Measurements from ENCODE around the gene TNS2. TPM values are rescaled to one million over a fixed set of nuclear protein-coding genes. Genes with fewer than 3 reads are reported as not detected.

TNS2 gene
- total and polyA plus RNA-seq, 4 donors, result 56.7 to 182 (median 105) TPM

DNA sequence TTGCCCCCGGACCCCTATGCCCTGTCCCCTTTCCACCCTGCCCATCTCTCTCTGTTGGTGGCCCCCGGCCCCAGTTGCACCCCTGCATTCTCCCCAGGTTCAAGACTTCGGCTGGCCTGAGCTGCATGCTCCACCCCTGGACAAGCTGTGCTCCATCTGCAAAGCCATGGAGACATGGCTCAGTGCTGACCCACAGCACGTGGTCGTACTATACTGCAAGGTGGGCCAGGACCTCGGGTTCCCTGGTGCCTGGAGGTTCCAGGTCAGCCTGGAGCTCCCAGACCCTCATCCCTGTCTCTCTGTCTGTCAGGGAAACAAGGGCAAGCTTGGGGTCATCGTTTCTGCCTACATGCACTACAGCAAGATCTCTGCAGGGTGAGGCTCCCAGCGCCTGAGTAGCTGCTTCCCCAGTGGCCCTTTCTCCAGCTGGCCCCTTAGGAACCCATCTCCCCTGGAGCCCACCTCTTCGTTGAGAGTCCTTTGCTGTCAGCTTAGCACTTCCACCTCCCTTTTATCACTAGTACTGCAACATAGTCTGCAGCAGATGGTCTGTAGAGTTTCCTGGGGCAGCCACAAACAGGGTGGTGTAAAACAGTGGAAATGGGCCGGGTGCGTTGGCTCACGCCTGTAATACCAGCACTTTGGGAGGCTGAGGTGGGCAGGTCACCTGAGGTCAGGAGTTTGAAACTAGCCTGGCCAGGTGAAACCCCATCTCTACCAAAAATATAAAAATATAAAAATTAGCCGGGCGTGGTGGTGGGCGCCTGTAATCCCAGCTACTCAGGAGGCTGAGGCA lies 5.8 kb downstream of the TNS2 start:
- TF ChIP-seq, protein P1, sequence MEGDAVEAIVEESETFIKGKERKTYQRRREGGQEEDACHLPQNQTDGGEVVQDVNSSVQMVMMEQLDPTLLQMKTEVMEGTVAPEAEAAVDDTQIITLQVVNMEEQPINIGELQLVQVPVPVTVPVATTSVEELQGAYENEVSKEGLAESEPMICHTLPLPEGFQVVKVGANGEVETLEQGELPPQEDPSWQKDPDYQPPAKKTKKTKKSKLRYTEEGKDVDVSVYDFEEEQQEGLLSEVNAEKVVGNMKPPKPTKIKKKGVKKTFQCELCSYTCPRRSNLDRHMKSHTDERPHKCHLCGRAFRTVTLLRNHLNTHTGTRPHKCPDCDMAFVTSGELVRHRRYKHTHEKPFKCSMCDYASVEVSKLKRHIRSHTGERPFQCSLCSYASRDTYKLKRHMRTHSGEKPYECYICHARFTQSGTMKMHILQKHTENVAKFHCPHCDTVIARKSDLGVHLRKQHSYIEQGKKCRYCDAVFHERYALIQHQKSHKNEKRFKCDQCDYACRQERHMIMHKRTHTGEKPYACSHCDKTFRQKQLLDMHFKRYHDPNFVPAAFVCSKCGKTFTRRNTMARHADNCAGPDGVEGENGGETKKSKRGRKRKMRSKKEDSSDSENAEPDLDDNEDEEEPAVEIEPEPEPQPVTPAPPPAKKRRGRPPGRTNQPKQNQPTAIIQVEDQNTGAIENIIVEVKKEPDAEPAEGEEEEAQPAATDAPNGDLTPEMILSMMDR (IDR thresholded peaks at IDR 0.05; ENCODE audit: control extremely low read depth, extremely low read depth), result no peak
- no peaks in the 10 kb centered on the region for H3K27me3 ChIP-seq (ENCODE audit: control insufficient read depth in 3 of 3, insufficient read depth in 3 of 3, low read length in 2 of 3)
- peaks cover 3 to 41% (median 18%) of the 10 kb centered on the region in 5 donors for H3K4me1 ChIP-seq (ENCODE audit: control insufficient read depth in 5 of 5, insufficient read depth in 5 of 5, low read length in 5 of 5)
- no peak overlapping the region for H3K9ac ChIP-seq (ENCODE audit: insufficient read depth in 1 of 2, low read length in 2 of 2)
- peaks cover 0 to 46% (median 44%) of the 10 kb centered on the region in 4 donors for H3K36me3 ChIP-seq (ENCODE audit: control insufficient read depth in 4 of 4, insufficient read depth in 4 of 4, low read length in 4 of 4)
- H3K4me3 ChIP-seq, result no peak overlapping the region
- no peaks in the 10 kb centered on the region for H3K9me3 ChIP-seq (ENCODE audit: control insufficient read depth in 4 of 4, insufficient read depth in 3 of 4, low read length in 3 of 4)
- peak in 1 of 3 donors; percentile 8 for DNase-seq
- peak overlapping the region in 1 of 2 donors; percentile 4 for H3K27ac ChIP-seq (ENCODE audit: low read depth in 1 of 2, low read length in 1 of 2)
- 86 to 88% methylated on average over 15 of the region's 15 CpGs for WGBS, 2 donors
- no peak for ATAC-seq (ENCODE audit: insufficient read depth, low FRiP score)

DNA sequence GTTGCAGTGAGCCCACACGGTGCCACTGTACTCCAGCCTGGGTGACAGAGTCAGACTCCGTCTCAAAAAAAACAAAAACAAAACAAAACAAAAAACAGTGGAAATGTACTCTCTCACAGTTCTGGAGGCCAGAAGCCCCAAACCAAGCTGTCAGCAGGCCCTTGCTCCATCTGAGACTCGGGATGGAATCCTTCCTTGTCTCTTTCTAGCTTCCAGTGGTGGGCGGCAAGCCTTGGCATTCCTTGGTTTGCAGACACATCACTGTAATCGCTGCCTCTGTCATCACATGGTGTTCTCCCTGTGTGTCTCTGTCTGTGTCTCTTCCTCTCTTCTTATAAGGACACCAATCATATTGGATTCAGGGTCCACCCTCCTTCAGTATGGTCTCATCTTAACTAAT lies 6.4 kb downstream of the TNS2 start:
- Histone ChIP-seq H3K9ac (ENCODE audit: insufficient read depth in 1 of 2, low read length in 2 of 2) (no peak overlapping the region), H3K9me3 (ENCODE audit: control insufficient read depth in 4 of 4, insufficient read depth in 3 of 4, low read length in 3 of 4) (no peaks in the 10 kb centered on the region), H3K4me3 (no peak overlapping the region), H3K36me3 (ENCODE audit: control insufficient read depth in 4 of 4, insufficient read depth in 4 of 4, low read length in 4 of 4) (peaks cover 0 to 51% (median 48%) of the 10 kb centered on the region in 4 donors), H3K4me1 (ENCODE audit: control insufficient read depth in 5 of 5, insufficient read depth in 5 of 5, low read length in 5 of 5) (peaks cover 3 to 40% (median 19%) of the 10 kb centered on the region in 5 donors), H3K27ac (ENCODE audit: low read depth in 1 of 2, low read length in 1 of 2) (no peak overlapping the region), H3K27me3 (ENCODE audit: control insufficient read depth in 3 of 3, insufficient read depth in 3 of 3, low read length in 2 of 3) (no peaks in the 10 kb centered on the region)
- 86 to 96% methylated on average over 5 of the region's 5 CpGs for WGBS, 2 donors
- DNase-seq (no peak), ATAC-seq (ENCODE audit: insufficient read depth, low FRiP score) (no peak)
- TF ChIP-seq, protein P1 (IDR thresholded peaks at IDR 0.05; ENCODE audit: control extremely low read depth, extremely low read depth), result no peak

DNA sequence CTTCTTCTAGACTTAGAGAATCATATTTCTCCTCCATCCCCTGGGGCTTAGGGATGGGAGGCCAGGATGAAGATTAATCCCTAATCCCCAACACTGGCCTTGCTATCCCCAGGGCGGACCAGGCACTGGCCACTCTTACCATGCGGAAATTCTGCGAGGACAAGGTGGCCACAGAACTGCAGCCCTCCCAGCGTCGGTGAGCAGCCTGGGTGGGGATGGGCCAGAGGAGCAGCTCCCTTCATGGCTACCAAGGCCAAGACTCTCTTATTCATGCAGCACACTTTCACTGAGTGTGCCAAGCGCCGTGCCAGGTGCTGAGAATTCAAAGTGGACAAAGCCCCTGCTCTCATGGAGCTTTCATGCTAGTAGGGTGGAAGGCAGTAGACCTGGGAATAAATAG lies 7.0 kb downstream of the TNS2 start:
- WGBS, 2 donors, result 96% methylated on average over 7 of the region's 7 CpGs
- DNase-seq, result no peak
- Histone ChIP-seq H3K9me3 (ENCODE audit: control insufficient read depth in 4 of 4, insufficient read depth in 3 of 4, low read length in 3 of 4) (no peaks in the 10 kb centered on the region), H3K27ac (ENCODE audit: low read depth in 1 of 2, low read length in 1 of 2) (no peak overlapping the region), H3K4me3 (no peak overlapping the region), H3K27me3 (ENCODE audit: control insufficient read depth in 3 of 3, insufficient read depth in 3 of 3, low read length in 2 of 3) (no peaks in the 10 kb centered on the region), H3K9ac (ENCODE audit: insufficient read depth in 1 of 2, low read length in 2 of 2) (no peak overlapping the region), H3K36me3 (ENCODE audit: control insufficient read depth in 4 of 4, insufficient read depth in 4 of 4, low read length in 4 of 4) (peaks cover 0 to 54% (median 50%) of the 10 kb centered on the region in 4 donors), H3K4me1 (ENCODE audit: control insufficient read depth in 5 of 5, insufficient read depth in 5 of 5, low read length in 5 of 5) (peaks cover 3 to 40% (median 23%) of the 10 kb centered on the region in 5 donors)
- ATAC-seq (ENCODE audit: insufficient read depth, low FRiP score), result no peak
- TF ChIP-seq, protein P1 (IDR thresholded peaks at IDR 0.05; ENCODE audit: control extremely low read depth, extremely low read depth), result no peak
